ENCODE measurements around the gene COG1.

COG1 gene

DNA sequence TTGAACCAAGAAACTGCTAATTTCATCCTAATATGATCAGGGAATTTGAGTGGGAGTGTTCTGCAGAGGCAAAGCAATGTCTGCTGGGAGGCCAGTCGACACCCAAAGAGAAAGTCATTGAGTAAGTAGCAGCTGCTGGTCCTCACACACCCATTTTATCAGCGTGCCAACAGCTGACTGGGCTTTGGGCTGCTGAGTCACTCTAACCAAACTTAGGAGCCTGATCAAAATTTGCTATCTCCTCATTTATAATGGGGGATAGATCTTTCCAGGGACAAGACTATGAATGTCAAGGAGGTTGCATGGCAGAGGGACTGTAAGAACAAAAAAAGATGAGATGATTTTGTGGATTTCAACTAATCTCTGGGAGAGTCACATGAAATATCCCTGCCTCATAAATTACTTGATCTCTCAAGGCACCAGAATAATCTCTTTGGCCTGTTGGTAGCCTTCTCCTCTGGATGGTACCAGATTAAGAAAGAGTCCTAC, 35.9 kb downstream of the COG1 start:
- no peak for DNase-seq (ENCODE audit: low read depth in 3 of 3)

DNA sequence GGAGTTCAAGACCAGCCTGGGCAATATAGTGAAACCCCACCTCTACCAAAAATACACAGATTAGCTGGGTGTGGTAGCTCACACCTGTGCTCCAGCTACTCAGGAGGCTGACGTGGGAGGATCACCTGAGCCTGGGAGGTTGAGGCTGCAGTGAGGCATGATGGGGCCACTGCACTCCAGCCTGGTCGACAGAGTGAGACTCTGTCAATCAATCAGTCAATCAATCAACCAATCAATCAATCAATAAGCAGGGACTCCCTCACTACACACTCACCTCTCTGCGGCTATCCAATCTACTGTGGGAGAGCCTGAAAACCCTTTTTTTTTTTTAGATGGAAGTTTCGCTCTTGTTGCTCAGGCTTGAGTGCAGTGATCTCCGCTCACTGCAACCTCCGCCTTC, 37.2 kb downstream of the COG1 start:
- DNase-seq (ENCODE audit: low read depth in 3 of 3), result no peak

DNA sequence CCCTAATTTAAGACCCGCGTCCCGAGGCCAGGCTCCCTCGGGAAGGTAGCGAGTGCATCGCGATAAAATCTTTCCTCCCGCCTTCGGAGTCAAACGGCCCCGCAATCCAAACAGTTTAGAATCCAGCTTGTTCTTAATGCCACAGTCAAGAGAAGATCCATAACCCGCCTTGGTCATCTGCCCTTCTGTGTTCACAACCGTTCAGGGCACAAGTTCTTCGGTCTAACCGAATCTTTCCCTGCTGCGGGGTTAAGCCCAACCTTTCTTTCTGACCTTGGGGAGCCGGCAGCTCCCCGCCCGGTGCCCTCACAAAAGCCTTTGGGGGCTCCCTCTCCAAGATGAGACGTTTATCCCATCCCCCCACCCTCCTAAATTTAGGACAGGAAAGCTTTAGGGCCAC, 38.5 kb downstream of the COG1 start:
- DNase-seq (ENCODE audit: low read depth in 3 of 3), result no peak

DNA sequence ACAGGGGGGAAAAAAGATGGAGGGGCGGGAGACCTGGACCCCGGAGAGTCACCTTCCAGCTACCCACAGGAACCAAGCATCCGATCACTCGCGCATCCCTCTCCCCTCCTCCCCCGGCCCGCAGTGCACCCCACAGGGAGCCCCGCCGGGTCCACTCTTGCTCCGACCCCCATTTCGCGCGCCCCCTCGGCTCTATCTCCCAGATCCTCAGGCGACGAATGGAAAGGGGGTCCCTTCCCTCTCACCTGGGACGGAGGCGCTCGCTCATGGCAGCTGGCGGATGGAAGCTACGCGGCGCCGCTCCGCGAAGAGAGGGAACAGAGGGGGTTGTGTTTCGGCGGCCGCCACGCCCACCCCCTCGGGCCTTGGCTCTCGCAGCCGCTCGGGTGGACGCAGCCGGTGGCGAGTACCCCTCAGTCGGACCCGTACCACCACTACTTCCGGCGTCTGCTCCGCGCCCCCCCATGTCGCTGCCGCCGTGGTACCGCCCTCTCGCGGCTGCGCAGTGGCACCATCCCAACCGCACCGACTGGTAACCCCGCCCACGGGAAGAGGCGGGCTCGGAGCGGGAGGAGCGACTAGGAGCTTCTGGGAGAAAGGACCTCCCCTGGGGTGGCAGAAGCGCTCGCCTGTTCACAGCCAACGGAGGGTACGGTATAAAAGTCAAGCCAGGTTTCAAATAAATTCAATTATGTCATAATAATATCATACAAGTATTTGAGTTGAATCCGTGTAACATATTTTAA, 39.2 kb downstream of the COG1 start:
- peak; percentile 95 to 97 (median 95) for DNase-seq (ENCODE audit: low read depth in 3 of 3)

DNA sequence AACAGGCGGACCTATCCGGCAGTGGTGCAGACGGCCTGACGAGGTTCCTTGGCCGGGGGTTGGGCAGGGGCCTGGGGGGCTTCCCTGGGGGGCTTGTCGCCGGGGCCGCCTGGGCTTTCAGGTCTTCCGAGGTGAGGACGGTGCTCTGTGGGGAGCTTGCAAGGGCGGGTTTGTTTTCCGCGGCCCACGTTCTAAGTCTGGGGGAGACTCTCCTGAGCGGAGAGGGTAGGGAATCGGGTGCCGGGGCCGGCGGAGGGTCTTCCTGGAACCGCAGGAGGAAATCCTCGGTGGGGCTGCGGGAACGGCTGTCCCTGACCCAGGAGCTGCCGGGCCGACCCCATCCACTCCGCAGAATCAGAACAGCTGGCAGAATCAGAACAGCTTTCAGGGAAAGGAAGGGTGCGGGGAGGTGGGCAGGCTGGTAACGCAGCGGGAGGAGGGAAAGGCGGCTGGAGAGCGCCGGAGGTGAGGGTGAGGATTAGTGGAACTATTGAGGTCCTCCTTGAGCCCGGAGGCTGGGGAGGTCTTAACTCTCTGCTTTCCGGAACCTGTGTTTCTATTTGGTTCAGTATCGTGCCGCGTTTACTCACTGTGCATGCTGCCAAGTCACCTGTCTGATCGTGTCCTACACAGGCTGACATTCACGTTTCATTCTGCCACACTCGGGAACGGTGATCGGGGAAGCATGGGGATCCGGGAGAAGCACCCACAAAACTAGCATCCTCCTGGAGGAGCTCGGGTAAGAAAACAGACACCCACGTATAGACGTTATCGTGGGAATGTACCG, 39.9 kb downstream of the COG1 start:
- DNase-seq (ENCODE audit: low read depth in 3 of 3), result no peak

DNA sequence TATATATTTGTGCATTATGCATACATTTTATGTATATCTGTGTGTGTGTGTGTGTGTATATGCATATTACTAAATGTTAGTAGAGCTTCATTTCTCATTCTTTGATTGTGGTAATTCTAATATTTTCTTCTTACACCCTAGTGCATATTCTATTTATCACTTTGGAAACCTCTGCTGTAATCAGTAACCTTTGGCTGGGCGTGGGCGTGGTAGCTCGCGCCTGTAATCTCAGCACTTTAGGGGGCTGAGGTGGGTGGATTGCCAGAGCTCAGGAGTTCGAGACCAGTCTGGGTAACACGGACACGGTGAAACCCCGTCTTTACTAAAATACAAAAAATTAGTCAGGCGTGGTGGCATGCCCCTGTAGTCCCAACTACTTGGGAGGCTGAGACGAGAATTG, 41.9 kb downstream of the COG1 start:
- no peak for DNase-seq (ENCODE audit: low read depth in 3 of 3)

DNA sequence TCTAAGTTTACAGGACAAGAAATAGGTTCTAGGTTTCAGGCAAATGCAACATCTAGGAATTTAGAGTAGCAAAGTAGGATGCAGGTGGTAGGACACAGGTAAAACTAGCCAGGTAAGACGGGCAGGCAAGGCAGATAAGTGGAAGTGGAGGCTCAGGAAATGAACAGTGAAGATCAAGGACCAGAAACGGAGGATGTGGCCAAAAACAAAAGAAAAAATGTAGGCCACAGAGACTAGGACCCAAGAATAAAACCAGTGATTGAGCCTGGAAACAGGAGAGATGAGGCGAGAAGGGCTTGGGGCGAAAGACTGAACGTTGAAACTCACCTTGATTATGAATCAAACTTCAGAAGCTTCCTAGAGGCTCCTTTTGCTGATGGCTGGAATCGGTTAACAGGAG, 44.9 kb downstream of the COG1 start:
- no peak for DNase-seq (ENCODE audit: low read depth in 3 of 3)

DNA sequence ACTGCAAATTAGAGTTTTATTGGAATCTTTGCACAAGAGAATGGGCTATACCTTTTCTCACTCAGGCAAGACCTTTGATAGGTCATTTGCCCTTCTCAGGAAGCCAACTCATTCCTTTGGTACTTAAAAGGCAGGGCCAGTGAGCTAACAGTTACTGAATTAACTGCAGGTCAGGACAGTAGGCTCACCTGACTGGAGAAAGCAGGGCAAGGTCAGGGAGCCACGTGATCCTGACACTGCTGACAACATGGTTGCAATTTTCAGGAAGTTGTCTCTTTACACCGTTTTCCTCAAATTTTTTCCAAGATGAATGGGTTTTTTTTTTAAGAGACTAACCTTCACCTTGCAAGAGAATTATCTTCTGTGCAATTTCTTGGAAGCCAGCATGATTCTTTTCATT, 47.7 kb downstream of the COG1 start:
- no peak for DNase-seq (ENCODE audit: low read depth in 3 of 3)

DNA sequence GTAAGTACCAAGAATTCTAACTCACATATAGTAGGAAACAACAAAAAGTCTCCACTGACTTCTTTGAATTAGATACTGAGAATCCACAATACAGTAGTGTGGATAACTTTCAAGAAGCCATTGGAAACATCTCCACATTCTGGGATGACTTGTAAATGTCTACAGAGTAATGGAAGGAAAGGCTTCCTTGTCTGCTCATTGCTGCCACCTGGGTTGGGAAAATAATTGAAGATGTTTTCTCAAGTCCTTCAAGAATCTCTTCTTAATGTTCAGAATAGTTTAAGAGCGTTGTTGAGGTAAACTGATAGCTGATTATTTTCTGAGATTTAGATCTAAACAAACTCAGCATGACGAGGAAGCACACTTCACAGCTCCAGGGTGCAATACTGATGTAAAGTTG, 54.9 kb downstream of the COG1 start:
- no peak for DNase-seq (ENCODE audit: low read depth in 3 of 3)

DNA sequence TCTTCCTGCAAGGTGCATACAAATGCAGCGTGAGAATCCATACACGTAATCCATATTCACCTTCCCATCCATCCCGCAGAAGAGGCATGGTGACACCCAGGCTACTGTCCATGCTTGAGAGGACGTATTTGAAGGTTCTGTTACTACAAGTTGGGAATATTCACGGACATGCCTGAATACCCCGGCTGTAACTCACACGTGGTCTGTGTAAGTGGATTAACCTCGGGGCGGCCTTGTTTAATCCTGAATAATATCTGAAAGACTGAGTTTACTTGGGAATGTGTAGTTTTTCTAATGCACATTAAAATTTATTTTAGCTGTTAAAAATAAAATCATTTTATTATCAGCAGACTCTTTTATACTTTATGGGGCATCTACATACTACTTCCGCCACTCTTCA, 55.7 kb downstream of the COG1 start:
- no peak for DNase-seq (ENCODE audit: low read depth in 3 of 3)

DNA sequence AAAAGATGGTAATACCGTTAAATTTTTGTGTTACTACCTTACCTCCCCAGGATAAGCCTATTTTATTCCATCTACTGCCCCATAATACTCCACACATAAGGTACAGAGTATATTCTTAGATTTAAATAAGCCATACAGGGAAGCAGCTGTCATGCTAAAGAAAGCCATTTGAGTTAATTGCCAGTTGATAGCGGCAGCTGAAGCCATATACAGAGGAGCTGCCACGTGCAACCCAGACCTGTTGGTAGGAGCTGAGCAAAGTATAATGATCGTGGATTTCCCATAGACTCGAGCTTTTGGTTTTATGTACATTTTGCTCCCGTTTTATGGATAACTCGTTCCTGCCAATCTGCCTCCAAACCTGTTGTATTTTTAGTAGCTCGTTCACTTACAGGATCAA, 56.8 kb downstream of the COG1 start:
- no peak for DNase-seq (ENCODE audit: low read depth in 3 of 3)

DNA sequence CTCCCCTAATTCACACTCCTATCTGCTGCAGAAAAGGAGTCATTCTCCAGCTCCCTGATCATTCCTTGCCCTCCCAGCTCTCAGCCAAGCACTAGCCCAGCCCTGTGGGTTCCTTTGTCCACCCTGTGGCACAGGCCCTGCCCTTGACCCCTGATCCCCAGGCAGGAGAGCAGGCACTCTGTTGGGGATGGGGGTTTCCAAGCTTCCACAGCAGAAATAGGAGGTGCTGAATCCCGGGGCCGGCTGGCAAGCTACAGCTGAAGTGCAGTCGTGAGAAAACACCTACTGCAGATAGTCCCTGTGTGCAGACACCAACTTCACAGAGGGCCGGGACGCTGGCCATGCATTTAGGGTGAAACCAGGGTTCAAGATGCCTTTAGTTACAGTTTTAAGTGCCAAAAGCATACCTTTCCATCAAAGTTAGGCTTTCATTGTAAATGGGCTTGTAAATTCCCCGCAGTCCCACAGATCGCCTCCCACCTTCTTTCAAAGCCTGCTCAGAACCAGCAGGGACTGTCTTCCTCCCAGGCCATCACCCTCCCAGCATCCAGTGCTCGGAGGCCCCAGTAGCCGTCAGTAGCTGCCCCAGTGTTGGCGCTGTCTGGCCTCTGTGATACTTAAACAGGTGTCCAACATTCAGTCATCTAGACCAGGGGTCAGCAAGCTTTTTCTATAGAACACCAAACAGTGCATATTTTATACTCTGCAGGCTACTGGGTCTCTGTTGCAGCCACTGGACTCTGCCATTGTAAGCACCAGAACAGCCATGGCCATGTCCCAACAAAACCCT, 58.2 kb downstream of the COG1 start:
- DNase-seq (ENCODE audit: low read depth in 3 of 3), result no peak

DNA sequence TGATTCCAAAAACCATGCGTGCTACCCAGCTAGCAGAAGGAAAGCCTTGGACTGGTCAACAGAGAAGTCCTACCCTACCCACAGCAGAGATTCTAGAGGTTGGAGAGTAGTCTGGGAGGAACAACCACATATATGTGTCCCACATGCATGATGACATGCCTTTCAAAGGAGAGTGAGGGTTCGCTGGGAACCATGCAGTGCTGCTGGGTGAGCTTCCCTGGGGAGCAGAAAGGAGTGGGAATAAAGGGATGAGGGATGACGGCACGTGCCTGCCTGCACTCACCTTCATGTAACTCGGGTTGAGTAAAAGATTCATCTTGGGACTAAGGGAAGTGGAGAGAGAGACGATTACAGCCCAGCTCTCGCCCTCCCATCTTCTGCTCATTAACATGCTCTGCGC, 59.0 kb downstream of the COG1 start:
- no peak for DNase-seq (ENCODE audit: low read depth in 3 of 3)

DNA sequence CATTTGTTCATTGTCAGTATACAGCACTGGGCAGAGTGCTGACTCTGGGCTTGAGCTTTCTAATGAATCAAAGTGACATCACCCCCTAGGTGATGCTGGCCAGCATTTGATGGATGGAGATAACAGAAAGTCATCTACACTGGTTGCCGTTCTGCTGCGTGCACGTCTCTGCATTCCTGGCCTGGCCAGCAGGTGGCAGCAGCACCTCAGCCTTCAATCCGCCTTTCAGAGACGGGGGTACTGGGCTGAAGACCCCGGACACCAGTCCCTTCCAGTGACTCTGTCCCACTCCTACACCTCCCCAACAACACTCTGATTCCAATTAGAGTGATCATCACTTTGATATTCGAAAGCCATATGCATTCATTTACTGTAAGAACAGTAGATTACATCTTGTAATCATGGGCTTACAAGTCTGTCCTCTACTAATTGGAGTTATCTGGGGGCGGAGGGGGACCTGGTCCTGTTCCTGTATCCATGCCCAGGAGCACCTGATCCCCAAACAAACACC, 62.9 kb downstream of the COG1 start:
- peak; percentile 17 to 25 (median 22) for DNase-seq (ENCODE audit: low read depth in 3 of 3)

DNA sequence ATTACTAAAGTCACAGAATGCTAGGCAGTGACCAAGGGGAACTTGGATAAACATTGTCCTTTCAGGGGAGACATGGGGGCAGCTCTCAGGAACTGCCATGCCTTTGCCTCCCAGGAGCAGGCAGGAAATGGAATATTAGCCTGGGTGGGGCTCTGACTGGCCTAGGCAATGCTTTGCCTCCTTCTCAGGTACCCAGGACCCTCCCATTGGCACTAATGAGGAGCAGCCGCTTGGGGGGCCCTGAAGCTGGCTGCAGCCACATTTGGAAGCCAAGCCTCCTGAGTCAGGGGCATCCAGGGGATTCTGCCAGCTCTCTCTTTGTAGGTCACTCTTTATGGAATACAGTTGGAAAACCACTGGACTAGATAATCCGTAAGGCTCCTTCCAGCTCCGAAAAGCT, 63.4 kb downstream of the COG1 start:
- DNase-seq (ENCODE audit: low read depth in 3 of 3), result no peak

DNA sequence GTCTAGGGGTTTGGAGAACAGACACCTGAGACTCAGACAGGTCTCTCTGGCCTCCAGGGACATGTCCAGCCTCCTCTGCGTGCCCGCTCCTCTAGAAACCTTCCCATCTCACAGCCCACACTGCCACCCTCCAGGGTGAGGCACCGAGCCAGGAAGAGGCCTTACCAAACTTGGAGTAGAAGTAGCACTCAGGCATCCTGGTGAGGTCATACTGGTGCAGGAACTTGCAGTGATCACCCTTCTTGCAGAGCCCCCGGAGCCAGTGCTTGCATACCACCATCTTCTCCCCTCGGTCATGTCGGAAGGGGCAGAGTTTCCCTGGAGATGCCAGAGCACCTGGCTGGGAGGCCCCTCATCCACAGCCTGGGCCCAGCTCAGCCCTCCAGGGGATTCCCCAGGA, 64.7 kb downstream of the COG1 start:
- no peak for DNase-seq (ENCODE audit: low read depth in 3 of 3)
